ENCODE measurements around the gene CREB3L2.

DNA sequence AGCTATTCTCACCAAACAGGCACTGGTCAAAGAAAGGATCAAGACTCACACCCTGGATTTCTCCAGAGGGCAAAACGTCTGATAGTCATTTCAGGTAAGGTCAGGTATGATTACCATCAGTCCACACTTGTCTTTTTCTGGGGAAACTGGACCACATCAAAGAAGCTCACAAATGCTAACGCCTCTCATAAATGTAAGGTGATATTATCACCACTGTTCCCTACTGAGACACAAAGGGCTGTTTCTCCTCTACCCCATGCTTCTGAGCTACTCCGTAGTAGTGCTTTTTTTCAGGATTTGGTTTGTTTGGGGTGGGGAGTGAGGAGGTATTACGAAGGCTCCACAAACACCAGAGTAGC lies 51.6 kb downstream of the CREB3L2 start:
- TF ChIP-seq, protein P1, sequence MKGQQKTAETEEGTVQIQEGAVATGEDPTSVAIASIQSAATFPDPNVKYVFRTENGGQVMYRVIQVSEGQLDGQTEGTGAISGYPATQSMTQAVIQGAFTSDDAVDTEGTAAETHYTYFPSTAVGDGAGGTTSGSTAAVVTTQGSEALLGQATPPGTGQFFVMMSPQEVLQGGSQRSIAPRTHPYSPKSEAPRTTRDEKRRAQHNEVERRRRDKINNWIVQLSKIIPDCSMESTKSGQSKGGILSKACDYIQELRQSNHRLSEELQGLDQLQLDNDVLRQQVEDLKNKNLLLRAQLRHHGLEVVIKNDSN (IDR thresholded peaks at IDR 0.05; ENCODE audit: borderline replicate concordance, extremely low read length, insufficient read depth, low read depth, low read length): no peak
- no peak for TF ChIP-seq POLR2AphosphoS5 (IDR thresholded peaks at IDR 0.05; ENCODE audit: low read length)
- TF ChIP-seq SIX5 (IDR thresholded peaks at IDR 0.05; ENCODE audit: low read depth, low read length, severe bottlenecking): no peak
- TF ChIP-seq, protein P2, sequence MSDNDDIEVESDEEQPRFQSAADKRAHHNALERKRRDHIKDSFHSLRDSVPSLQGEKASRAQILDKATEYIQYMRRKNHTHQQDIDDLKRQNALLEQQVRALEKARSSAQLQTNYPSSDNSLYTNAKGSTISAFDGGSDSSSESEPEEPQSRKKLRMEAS (IDR thresholded peaks at IDR 0.05; ENCODE audit: low read depth, low read length): no peak
- TF ChIP-seq, protein P3, sequence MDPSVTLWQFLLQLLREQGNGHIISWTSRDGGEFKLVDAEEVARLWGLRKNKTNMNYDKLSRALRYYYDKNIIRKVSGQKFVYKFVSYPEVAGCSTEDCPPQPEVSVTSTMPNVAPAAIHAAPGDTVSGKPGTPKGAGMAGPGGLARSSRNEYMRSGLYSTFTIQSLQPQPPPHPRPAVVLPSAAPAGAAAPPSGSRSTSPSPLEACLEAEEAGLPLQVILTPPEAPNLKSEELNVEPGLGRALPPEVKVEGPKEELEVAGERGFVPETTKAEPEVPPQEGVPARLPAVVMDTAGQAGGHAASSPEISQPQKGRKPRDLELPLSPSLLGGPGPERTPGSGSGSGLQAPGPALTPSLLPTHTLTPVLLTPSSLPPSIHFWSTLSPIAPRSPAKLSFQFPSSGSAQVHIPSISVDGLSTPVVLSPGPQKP (IDR thresholded peaks at IDR 0.05; ENCODE audit: low read depth, low read length): no peak
- TF ChIP-seq YY1 (IDR thresholded peaks at IDR 0.05; ENCODE audit: low read depth, low read length): no peak
- TF ChIP-seq, protein P4, sequence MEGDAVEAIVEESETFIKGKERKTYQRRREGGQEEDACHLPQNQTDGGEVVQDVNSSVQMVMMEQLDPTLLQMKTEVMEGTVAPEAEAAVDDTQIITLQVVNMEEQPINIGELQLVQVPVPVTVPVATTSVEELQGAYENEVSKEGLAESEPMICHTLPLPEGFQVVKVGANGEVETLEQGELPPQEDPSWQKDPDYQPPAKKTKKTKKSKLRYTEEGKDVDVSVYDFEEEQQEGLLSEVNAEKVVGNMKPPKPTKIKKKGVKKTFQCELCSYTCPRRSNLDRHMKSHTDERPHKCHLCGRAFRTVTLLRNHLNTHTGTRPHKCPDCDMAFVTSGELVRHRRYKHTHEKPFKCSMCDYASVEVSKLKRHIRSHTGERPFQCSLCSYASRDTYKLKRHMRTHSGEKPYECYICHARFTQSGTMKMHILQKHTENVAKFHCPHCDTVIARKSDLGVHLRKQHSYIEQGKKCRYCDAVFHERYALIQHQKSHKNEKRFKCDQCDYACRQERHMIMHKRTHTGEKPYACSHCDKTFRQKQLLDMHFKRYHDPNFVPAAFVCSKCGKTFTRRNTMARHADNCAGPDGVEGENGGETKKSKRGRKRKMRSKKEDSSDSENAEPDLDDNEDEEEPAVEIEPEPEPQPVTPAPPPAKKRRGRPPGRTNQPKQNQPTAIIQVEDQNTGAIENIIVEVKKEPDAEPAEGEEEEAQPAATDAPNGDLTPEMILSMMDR (IDR thresholded peaks at IDR 0.05 in 2 of 3, conservative IDR thresholded peaks at IDR 0.05 in 1 of 3; ENCODE audit: control insufficient read depth in 2 of 3, extremely low read depth in 1 of 3, insufficient read depth in 1 of 3, low read depth in 3 of 3, low read length in 3 of 3): no peak
- TF ChIP-seq POLR2A (IDR thresholded peaks at IDR 0.05; ENCODE audit: low read depth, low read length): no peak
- TF ChIP-seq EZH2 (IDR thresholded peaks at IDR 0.05; ENCODE audit: borderline replicate concordance, control insufficient read depth, low read depth, low read length): no peak

Measured in GM12878 (cell line).